Neutrophil (primary cell): ENCODE measurements around the gene SLC2A10.

Source experiments
- H3K27ac ChIP-seq: fragments of 200-600 bp; sonication (generic); 2 replicates; pipeline ENCODE4 v1.5.1; 2016; ENCODE audit warnings: mild to moderate bottlenecking, moderate library complexity
- H3K27me3 ChIP-seq: fragments of 200-600 bp; sonication (generic); 2 replicates; pipeline ENCODE4 v1.6.0; 2016; ENCODE audit warnings: mild to moderate bottlenecking
- H3K36me3 ChIP-seq: fragments of 200-600 bp; sonication (generic); 2 replicates; pipeline ENCODE4 v1.5.1; 2017
- H3K4me1 ChIP-seq, 2 experiments: fragments of 200-600 bp in 1 of 2; sonication (generic) in 1 of 2; 1 replicate in 1 of 2; 2 replicates in 1 of 2; pipeline versions ENCODE4 v1.5.1 to v1.6.1; 2013 to 2016; ENCODE audit warnings: low read depth in 1 of 2, low read length in 1 of 2, mild to moderate bottlenecking in 1 of 2, moderate library complexity in 1 of 2; ENCODE audit not compliant: control insufficient read depth in 1 of 2, insufficient read depth in 1 of 2
- H3K4me3 ChIP-seq, 2 experiments: fragments of 200-600 bp in 1 of 2; sonication (generic) in 1 of 2; 1 replicate in 1 of 2; 2 replicates in 1 of 2; pipeline ENCODE4 v1.5.1; 2013 to 2016; ENCODE audit warnings: low read depth in 1 of 2, low read length in 1 of 2, mild to moderate bottlenecking in 1 of 2, moderate library complexity in 1 of 2
- H3K9me3 ChIP-seq: fragments of 200-600 bp; sonication (generic); 2 replicates; pipeline ENCODE4 v1.5.1; 2016
- CTCF ChIP-seq: fragments of 200-600 bp; sonication (generic); IDR thresholded peaks from 2 replicates; pipeline ENCODE4 v1.5.1; 2016; ENCODE audit warnings: antibody characterized with exemption

The SLC2A10 gene

GRCh38 chr20:46698788-46699187 is 10.7 kb upstream of the SLC2A10 start:
- Histone ChIP-seq H3K27ac (no peak overlapping the region), H3K9me3 (no peaks in the 10 kb centered on the region), H3K27me3 (no peaks in the 10 kb centered on the region), H3K36me3 (no peaks in the 10 kb centered on the region), H3K4me1 (peaks cover 3 to 7% of the 10 kb centered on the region in 2 experiments), H3K4me3 (no peak overlapping the region)
- TF ChIP-seq CTCF: no peak

- Histone ChIP-seq H3K27ac (no peak overlapping the region), H3K4me3 (no peak overlapping the region), H3K9me3 (no peaks in the 10 kb centered on the region), H3K4me1 (no peaks in the 10 kb centered on the region), H3K36me3 (no peaks in the 10 kb centered on the region), H3K27me3 (no peaks in the 10 kb centered on the region)
- no peak for TF ChIP-seq CTCF
Observed at GRCh38 chr20:46699651-46700359, 9.6 kb upstream of the SLC2A10 start.

GRCh38 chr20:46700481-46700880 is 9.0 kb upstream of the SLC2A10 start:
- Histone ChIP-seq H3K27ac (no peak overlapping the region), H3K27me3 (no peaks in the 10 kb centered on the region), H3K9me3 (no peaks in the 10 kb centered on the region), H3K36me3 (no peaks in the 10 kb centered on the region), H3K4me1 (no peaks in the 10 kb centered on the region), H3K4me3 (no peak overlapping the region)
- TF ChIP-seq CTCF: no peak

GRCh38 chr20:46701057-46701456 is 8.4 kb upstream of the SLC2A10 start:
- no peaks in the 10 kb centered on the region for H3K36me3 ChIP-seq
- no peaks in the 10 kb centered on the region for H3K4me1 ChIP-seq
- no peaks in the 10 kb centered on the region for H3K9me3 ChIP-seq
- H3K27ac ChIP-seq: no peak overlapping the region
- TF ChIP-seq CTCF: no peak
- no peak overlapping the region for H3K4me3 ChIP-seq
- no peaks in the 10 kb centered on the region for H3K27me3 ChIP-seq

- H3K4me3 ChIP-seq: no peak overlapping the region
- H3K36me3 ChIP-seq: no peaks in the 10 kb centered on the region
- H3K27ac ChIP-seq: no peak overlapping the region
- H3K9me3 ChIP-seq: no peaks in the 10 kb centered on the region
- no peaks in the 10 kb centered on the region for H3K4me1 ChIP-seq
- no peaks in the 10 kb centered on the region for H3K27me3 ChIP-seq
- TF ChIP-seq CTCF: no peak
Observed at GRCh38 chr20:46701556-46701955, 7.9 kb upstream of the SLC2A10 start.

- Histone ChIP-seq H3K27ac (no peak overlapping the region), H3K27me3 (no peaks in the 10 kb centered on the region), H3K4me3 (no peak overlapping the region), H3K9me3 (no peaks in the 10 kb centered on the region), H3K4me1 (no peaks in the 10 kb centered on the region), H3K36me3 (no peaks in the 10 kb centered on the region)
- no peak for TF ChIP-seq CTCF
Observed at GRCh38 chr20:46701986-46702385, 7.5 kb upstream of the SLC2A10 start.
